Measurements from ENCODE around the gene SNORC. TPM values are rescaled to one million over a fixed set of nuclear protein-coding genes. Genes with fewer than 3 reads are reported as not detected.
"Not testable (repeated sequence)": the region's sequence is repeated elsewhere in the genome, so short reads cannot be mapped to it uniquely, and the experiment has no call there.

The SNORC gene
- total RNA-seq, 2 donors from 2014 or later = 1.8 TPM; not detected in 1

DNA sequence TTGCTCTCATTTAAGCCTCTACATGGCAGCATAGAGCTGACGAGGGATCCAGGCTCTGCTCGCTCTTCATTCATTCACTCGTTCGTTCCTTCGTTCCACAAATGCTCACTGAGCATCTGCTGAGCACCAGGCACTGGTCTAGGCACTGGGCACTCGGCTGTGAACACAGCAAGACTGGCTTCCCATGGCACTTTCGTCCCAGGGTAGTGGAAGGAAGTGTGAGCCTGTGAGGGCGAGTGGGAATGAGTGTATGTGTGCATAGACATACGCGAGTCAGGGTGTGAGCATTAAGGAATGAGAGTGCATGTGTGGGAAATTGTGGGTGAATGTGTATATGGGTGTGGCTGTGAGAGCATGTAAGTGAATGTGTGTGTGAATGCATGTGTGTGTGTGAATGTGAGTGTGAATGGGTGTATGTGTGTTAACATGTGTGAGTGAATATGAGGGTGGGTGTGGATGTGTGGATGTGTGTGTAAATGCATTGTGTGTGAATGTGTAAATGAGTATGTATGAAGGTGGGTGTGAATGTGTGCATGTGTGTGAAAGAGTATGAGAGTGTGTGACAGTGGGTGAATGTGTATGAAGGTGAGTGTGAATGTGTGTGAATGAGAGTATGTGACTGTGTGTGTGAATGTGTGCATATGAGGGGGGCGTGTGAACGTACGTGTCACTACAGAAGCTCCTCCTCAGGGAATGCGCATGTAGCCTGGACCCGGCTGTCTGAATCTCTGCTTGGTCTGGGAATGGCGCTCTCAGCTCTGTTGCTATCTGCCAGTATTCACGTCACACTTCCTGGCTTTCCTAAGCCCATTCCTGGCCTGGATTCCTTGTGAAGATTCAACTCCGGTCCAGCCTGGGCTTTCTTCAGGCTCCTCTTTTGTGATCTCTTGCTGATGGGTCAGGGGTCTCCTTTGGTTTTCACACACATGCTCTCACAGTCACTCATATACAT is 28.8 kb downstream of the SNORC start:
- DNase-seq = no peak
- 78 to 85% methylated on average over 18 of the region's 18 CpGs for WGBS, 2 donors
- no peak overlapping the region for H3K27ac ChIP-seq
- no peaks in the 10 kb centered on the region for H3K9me3 ChIP-seq
- H3K27me3 ChIP-seq = no peaks in the 10 kb centered on the region
- TF ChIP-seq, protein P1, sequence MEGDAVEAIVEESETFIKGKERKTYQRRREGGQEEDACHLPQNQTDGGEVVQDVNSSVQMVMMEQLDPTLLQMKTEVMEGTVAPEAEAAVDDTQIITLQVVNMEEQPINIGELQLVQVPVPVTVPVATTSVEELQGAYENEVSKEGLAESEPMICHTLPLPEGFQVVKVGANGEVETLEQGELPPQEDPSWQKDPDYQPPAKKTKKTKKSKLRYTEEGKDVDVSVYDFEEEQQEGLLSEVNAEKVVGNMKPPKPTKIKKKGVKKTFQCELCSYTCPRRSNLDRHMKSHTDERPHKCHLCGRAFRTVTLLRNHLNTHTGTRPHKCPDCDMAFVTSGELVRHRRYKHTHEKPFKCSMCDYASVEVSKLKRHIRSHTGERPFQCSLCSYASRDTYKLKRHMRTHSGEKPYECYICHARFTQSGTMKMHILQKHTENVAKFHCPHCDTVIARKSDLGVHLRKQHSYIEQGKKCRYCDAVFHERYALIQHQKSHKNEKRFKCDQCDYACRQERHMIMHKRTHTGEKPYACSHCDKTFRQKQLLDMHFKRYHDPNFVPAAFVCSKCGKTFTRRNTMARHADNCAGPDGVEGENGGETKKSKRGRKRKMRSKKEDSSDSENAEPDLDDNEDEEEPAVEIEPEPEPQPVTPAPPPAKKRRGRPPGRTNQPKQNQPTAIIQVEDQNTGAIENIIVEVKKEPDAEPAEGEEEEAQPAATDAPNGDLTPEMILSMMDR (IDR thresholded peaks at IDR 0.05) = no peak
- no peak for TF ChIP-seq POLR2A (IDR thresholded peaks at IDR 0.05)
- H3K36me3 ChIP-seq (replicated peaks in 1 of 2; ENCODE audit: insufficient read depth in 1 of 2, low read depth in 2 of 2) = no peaks in the 10 kb centered on the region
- intact Hi-C loops (cut with DNase I) = no loop called here
- ATAC-seq = no peak
- H3K4me1 ChIP-seq = peaks cover 14% of the 10 kb centered on the region
- no peak overlapping the region for H3K4me3 ChIP-seq

DNA sequence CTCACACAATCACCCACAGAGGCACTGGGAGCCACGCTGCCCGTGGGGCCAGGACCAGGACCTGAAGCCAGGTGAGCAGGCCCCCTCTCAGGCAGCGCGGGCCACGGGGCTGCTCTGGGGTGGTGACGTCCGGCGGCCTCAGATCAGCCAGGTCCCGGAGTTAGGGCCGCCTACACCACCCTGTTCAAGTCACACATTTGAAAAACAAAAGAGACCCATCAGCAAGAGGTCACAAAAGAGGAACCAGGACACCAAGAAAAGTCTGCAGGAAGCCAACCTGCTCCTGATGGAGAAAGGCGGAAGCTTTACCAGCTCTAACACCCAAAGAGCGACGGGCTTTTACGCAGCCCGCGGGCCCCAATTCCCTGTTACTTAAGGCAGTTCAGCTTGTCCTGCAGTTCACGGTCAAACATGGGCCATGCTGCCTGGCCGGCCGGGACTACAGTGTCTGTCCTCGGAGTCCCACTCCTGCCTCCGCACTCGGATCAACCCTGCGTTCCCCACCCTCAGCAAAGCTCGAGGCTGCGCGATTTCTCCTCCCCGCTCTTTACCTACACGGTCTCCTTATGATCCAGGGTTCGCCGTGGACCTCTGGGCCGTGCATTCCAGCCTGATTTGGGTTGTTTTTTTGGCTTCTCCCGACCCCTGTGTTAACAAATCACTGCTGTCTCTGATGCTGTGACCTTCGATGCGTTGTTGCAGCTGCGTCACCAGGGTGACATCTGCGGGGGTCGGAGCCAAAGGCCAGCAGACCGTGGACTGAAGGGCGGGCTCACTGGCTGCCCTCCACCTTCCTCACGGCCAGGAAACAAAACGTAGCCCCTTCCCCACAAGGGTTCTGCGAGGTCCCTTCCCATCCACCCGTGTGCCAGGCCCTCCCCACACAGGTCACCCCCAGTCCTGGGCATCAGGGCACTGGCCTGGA is 31.0 kb downstream of the SNORC start:
- WGBS, 2 donors = 79 to 86% methylated on average over 35 to 43 of the region's 43 CpGs
- H3K36me3 ChIP-seq (replicated peaks in 1 of 2; ENCODE audit: insufficient read depth in 1 of 2, low read depth in 2 of 2) = no peaks in the 10 kb centered on the region
- peaks cover 1% of the 10 kb centered on the region for H3K4me1 ChIP-seq
- DNase-seq = no peak
- TF ChIP-seq POLR2A (IDR thresholded peaks at IDR 0.05) = no peak
- TF ChIP-seq, protein P1 (IDR thresholded peaks at IDR 0.05) = no peak
- no peaks in the 10 kb centered on the region for H3K27me3 ChIP-seq
- no peak for ATAC-seq
- intact Hi-C loops (cut with DNase I) = no loop called here
- no peak overlapping the region for H3K4me3 ChIP-seq
- H3K27ac ChIP-seq = no peak overlapping the region
- H3K9me3 ChIP-seq = no peaks in the 10 kb centered on the region

DNA sequence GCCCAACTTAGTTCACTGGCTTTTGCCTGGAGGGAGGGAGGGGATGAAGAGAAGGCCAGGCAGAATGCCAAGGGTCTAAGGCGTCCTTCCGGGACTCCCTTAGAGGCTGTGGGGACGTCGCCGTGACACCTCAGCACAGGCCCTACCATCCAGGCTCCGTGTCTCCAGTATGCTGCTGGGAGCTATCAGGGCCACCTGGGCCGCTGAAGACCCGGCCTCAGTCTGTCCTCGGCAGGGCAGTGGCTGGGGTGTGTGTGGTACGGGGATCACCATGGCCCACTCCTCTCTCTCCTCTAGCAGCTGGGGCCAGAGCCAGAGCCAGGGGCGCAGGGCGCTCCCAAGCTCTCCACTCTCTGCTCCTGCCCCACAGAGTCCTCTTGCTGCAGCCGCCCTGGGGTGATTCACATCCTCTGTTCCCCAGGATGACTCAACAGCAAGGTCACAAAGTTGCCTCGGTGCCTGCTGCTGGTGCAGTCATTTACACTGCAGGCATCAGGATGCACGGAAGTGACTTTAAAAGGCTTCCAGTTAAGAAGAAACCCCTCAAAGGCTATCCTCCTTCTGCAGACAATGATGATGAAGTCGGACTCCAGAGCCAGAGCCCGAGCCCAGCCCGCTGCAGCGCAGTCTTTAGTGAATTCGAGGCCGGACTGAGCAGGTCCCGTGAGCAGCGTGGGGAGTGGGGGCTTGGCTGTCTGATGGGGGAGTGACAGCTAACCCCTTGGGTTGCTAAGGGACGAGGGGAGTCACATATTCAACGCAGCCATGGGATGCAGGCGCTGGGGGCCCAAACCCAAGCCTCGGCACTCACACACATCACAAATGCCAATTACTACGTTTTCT is 31.9 kb downstream of the SNORC start:
- no peaks in the 10 kb centered on the region for H3K27me3 ChIP-seq
- WGBS, 2 donors = 78 to 89% methylated on average over 21 to 28 of the region's 28 CpGs
- no peak for DNase-seq
- no peak overlapping the region for H3K4me3 ChIP-seq
- no peaks in the 10 kb centered on the region for H3K4me1 ChIP-seq
- H3K9me3 ChIP-seq = no peaks in the 10 kb centered on the region
- ATAC-seq = no peak
- H3K27ac ChIP-seq = no peak overlapping the region
- intact Hi-C loops (cut with DNase I) = no loop called here
- TF ChIP-seq, protein P1 (IDR thresholded peaks at IDR 0.05) = no peak
- H3K36me3 ChIP-seq (replicated peaks in 1 of 2; ENCODE audit: insufficient read depth in 1 of 2, low read depth in 2 of 2) = no peaks in the 10 kb centered on the region

DNA sequence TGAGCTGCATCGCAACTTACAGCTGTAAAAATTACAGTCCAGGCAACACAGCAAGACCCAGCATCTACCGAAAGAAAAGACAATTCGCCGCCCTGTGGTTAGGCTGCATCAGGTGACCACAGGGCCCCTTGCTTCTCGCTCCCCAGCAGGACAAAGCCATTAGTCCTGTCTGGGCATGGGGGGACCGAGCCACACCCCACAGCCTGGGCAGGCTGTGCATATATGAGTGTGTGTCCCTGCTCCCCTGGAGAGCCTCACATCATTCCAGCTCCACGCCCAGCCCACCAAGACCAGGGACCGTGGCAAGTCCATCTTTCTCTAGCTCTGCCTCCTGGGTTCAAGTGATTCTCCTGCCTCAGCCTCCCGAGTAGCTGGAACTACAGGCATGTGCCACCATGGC is 33.9 kb downstream of the SNORC start:
- 85 to 91% methylated on average over 9 of the region's 9 CpGs for WGBS, 2 donors
- intact Hi-C loops (cut with DNase I) = no loop called here
- H3K27me3 ChIP-seq = no peaks in the 10 kb centered on the region
- H3K9me3 ChIP-seq = no peaks in the 10 kb centered on the region
- no peak overlapping the region for H3K27ac ChIP-seq
- H3K4me3 ChIP-seq = no peak overlapping the region
- ATAC-seq = no peak
- no peaks in the 10 kb centered on the region for H3K36me3 ChIP-seq (replicated peaks in 1 of 2; ENCODE audit: insufficient read depth in 1 of 2, low read depth in 2 of 2)
- no peak for DNase-seq
- no peak for TF ChIP-seq POLR2A (IDR thresholded peaks at IDR 0.05)
- TF ChIP-seq, protein P1 (IDR thresholded peaks at IDR 0.05) = no peak
- H3K4me1 ChIP-seq = no peaks in the 10 kb centered on the region

DNA sequence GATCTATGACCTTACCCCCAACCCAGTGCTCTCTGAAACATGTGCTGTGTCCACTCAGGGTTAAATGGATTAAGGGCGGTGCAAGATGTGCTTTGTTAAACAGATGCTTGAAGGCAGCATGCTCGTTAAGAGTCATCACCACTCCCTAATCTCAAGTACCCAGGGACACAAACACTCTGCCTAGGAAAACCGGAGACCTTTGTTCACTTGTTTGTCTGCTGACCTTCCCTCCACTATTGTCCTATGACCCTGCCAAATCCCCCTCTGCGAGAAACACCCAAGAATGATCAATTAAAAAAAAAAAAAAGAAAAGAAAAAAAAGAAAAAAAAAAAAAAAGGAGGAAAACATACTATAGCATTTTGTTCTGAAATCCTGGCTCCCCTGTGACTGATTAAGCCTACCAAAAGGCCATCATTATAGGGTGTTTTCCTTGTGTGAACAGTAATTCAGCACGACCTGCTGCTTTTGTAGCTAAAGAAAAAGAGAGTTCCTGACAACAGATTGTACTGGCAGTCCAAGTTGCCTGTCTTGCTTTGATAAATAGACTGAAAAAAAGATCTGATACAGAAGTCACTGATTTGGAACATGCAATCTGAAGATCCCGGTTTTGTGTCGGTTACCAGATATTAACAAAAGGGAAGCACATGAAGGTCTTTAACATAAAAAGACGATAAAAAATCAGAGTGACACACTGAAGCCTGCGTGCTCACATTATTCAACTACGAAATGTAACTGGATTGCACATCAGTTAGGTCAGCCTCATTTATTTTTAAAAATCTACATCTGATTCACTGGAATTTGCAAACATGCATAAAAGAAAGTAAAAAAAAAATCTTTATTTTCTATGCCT is 37.0 kb downstream of the SNORC start:
- H3K4me3 ChIP-seq; intact Hi-C loops (cut with DNase I); H3K4me1 ChIP-seq; H3K27me3 ChIP-seq; H3K36me3 ChIP-seq (replicated peaks in 1 of 2; ENCODE audit: insufficient read depth in 1 of 2, low read depth in 2 of 2); ATAC-seq; H3K9me3 ChIP-seq; H3K27ac ChIP-seq; DNase-seq: not testable (repeated sequence)
- WGBS, 2 donors = 74 to 83% methylated on average over 7 of the region's 10 CpGs

DNA sequence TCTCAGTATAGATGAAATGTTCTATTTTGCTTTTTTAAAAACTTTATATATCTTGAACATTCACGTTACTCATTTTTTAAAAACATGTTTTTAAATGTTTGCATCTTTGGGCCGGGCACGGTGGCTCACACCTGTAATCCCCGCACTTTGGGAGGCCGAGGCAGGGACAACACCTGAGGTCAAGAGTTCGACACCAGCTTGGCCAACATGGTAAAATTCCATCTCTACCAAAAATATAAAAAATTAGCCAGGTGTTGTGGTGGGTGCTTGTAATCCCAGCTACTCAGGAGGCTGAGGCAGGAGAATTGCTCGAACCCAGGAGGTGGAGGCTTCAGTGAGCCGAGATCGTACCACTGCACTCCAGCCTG is 37.6 kb downstream of the SNORC start:
- intact Hi-C loops (cut with DNase I); H3K36me3 ChIP-seq (replicated peaks in 1 of 2; ENCODE audit: insufficient read depth in 1 of 2, low read depth in 2 of 2); H3K9me3 ChIP-seq; ATAC-seq; DNase-seq; H3K27me3 ChIP-seq; H3K4me3 ChIP-seq; H3K27ac ChIP-seq; H3K4me1 ChIP-seq: not testable (repeated sequence)
- WGBS, 2 donors = 95 to 96% methylated on average over 9 of the region's 9 CpGs

Data from body of pancreas (tissue), 4 donors.